PFSK-1 (cell line): Measurements from ENCODE around the gene TM9SF1.

Source experiments
- POLR2AphosphoS5 ChIP-seq: IDR thresholded peaks from 2 replicates; pipeline ENCODE4 v1.6.1; 2012; ENCODE audit warnings: low read depth, mild to moderate bottlenecking, control low read depth, low read length, moderate library complexity
- TF ChIP-seq, protein P1 (sequence below), 2 experiments: IDR thresholded peaks; 2 replicates each; pipeline versions ENCODE4 v1.6.1 to v1.8.0; 2011 to 2012; ENCODE audit warnings: low read depth in 2 of 2, low read length in 2 of 2, control low read depth in 1 of 2, inconsistent platforms in 1 of 2, mild to moderate bottlenecking in 1 of 2, moderate library complexity in 1 of 2; ENCODE audit not compliant: insufficient read depth in 1 of 2

DNA sequence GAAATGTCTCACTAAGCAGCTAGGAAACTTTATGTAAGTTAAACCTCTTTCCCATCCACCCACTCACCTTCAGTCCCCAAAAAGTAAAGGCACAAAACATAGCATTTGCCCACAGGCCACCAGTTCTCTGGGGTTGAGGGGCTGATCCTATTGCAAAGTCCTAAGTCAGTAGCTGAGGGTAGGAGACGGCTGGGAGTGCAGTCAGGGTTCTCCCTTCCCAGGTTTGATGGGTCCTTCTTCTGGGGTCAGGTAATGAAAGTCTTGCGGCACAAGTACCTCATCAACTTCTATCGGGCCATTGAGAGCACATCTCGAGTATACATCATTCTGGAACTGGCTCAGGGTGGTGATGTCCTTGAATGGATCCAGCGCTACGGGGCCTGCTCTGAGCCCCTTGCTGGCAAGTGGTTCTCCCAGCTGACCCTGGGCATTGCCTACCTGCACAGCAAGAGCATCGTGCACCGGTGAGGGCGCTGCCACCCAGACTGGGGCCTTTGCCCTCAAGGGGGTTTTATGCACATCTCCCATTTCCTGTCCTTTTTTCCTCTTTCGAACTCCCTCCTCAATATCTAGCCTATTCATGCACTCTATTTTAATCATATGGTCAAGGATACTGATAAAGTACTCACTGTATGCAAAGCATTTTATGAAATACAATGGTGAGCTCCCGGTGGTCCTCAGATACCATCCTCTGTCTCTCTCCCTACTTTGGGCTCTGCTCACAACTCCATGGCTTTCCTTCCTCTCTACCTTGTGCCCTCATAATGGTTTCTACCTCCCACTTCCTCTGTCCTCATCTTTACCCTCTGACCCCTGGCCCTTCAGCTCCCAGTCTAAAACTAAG, 11.2 kb upstream of the TM9SF1 start:
- TF ChIP-seq POLR2AphosphoS5 = no peak
- TF ChIP-seq, protein P1, sequence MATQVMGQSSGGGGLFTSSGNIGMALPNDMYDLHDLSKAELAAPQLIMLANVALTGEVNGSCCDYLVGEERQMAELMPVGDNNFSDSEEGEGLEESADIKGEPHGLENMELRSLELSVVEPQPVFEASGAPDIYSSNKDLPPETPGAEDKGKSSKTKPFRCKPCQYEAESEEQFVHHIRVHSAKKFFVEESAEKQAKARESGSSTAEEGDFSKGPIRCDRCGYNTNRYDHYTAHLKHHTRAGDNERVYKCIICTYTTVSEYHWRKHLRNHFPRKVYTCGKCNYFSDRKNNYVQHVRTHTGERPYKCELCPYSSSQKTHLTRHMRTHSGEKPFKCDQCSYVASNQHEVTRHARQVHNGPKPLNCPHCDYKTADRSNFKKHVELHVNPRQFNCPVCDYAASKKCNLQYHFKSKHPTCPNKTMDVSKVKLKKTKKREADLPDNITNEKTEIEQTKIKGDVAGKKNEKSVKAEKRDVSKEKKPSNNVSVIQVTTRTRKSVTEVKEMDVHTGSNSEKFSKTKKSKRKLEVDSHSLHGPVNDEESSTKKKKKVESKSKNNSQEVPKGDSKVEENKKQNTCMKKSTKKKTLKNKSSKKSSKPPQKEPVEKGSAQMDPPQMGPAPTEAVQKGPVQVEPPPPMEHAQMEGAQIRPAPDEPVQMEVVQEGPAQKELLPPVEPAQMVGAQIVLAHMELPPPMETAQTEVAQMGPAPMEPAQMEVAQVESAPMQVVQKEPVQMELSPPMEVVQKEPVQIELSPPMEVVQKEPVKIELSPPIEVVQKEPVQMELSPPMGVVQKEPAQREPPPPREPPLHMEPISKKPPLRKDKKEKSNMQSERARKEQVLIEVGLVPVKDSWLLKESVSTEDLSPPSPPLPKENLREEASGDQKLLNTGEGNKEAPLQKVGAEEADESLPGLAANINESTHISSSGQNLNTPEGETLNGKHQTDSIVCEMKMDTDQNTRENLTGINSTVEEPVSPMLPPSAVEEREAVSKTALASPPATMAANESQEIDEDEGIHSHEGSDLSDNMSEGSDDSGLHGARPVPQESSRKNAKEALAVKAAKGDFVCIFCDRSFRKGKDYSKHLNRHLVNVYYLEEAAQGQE (IDR thresholded peaks at IDR 0.05; ENCODE audit: insufficient read depth in 1 of 2, low read depth in 2 of 2, low read length in 2 of 2) = no peak
